ENCODE measurements around the gene HFM1. TPM values are rescaled to one million over a fixed set of nuclear protein-coding genes. Genes with fewer than 3 reads are reported as not detected.

HFM1 gene
- polyA plus RNA-seq, 3 donors, result not detected

DNA sequence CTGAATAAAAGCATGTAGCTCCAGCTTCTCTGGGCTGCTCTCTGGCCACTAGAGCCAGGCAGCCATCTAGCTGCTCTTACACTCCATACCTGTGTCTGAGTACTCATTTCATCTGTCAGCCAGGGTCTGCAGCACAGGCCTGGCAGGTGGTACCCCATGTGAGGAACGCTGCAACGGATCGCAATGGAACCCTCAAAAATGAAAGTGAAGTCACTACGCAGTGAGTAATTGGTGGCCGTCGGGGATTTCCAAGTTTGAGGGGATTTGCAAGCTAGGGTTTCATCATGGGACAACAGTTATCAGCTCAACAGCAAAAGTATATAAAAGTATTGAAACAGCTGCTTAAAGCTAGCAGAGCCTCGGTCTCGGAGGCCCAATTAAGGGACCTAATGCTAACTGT, 186.7 kb downstream of the HFM1 start:
- no peaks in the 10 kb centered on the region for H3K79me2 ChIP-seq (ENCODE audit: insufficient read depth, low read length)
- TF ChIP-seq, protein P1, sequence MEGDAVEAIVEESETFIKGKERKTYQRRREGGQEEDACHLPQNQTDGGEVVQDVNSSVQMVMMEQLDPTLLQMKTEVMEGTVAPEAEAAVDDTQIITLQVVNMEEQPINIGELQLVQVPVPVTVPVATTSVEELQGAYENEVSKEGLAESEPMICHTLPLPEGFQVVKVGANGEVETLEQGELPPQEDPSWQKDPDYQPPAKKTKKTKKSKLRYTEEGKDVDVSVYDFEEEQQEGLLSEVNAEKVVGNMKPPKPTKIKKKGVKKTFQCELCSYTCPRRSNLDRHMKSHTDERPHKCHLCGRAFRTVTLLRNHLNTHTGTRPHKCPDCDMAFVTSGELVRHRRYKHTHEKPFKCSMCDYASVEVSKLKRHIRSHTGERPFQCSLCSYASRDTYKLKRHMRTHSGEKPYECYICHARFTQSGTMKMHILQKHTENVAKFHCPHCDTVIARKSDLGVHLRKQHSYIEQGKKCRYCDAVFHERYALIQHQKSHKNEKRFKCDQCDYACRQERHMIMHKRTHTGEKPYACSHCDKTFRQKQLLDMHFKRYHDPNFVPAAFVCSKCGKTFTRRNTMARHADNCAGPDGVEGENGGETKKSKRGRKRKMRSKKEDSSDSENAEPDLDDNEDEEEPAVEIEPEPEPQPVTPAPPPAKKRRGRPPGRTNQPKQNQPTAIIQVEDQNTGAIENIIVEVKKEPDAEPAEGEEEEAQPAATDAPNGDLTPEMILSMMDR (IDR thresholded peaks at IDR 0.05), result no peak
- no peak overlapping the region for H3K9ac ChIP-seq (ENCODE audit: insufficient read depth, low read length, poor library complexity, severe bottlenecking)
- Mint-ChIP-seq H3K9me3 (peaks cover 0 to 14% (median 7%) of the 10 kb centered on the region in 7 donors), H3K36me3 (no peaks in the 10 kb centered on the region), H3K4me1 (no peaks in the 10 kb centered on the region), H3K4me3 (no peak overlapping the region), H3K27ac (no peak overlapping the region), H3K27me3 (ENCODE audit: low read depth in 3 of 3) (no peaks in the 10 kb centered on the region)
- no peak overlapping the region for H3K4me2 ChIP-seq (replicated peaks; ENCODE audit: extremely low read depth, low read length, poor library complexity, severe bottlenecking)
- H3K4me1 ChIP-seq (ENCODE audit: control insufficient read depth in 1 of 2, insufficient read depth in 2 of 2, low read length in 2 of 2), result no peaks in the 10 kb centered on the region
- no peaks in the 10 kb centered on the region for H3K27me3 ChIP-seq (ENCODE audit: control insufficient read depth in 2 of 2, insufficient read depth in 2 of 2, low read length in 2 of 2)
- DNase-seq, result no peak
- WGBS (ENCODE audit: insufficient coverage), result 97% methylated on average over 6 of the region's 8 CpGs
- H3K27ac ChIP-seq (ENCODE audit: low read depth in 1 of 2, low read length in 2 of 2), result no peak overlapping the region
- peaks cover 0 to 4% of the 10 kb centered on the region in 2 donors for H3K9me3 ChIP-seq (replicated peaks in 1 of 2; ENCODE audit: control insufficient read depth in 1 of 2, insufficient read depth in 1 of 2, low read length in 2 of 2)
- H3K36me3 ChIP-seq (replicated peaks in 1 of 2; ENCODE audit: control insufficient read depth in 1 of 2, insufficient read depth in 2 of 2, low read length in 2 of 2), result no peaks in the 10 kb centered on the region
- H2AFZ ChIP-seq (ENCODE audit: insufficient read depth, low read depth, low read length, poor library complexity, severe bottlenecking), result no peak overlapping the region
- no peak overlapping the region for H3K4me3 ChIP-seq (replicated peaks in 1 of 3; ENCODE audit: low read depth in 2 of 3, low read length in 3 of 3)
- intact Hi-C loops (cut with micrococcal nuclease), result no loop called here
- H4K20me1 ChIP-seq (ENCODE audit: insufficient read depth, low read length), result no peaks in the 10 kb centered on the region

Small RNA genes within 50 kb of the gene (small RNA-seq; reads per million reads assigned to genes)
- not detected for gene RF00019 (ENCODE audit: insufficient read length, low read depth)

Other genes starting within 250 kb of the HFM1 start
- gene CDC7, start 96.0 kb upstream of the HFM1 start, polyA plus RNA-seq, result 1 to 10 TPM; 1.5 to 2.3 (median 1.5) TPM

All from CD14-positive monocyte (primary cell).